HG03139 (cell line): ENCODE results near the gene POM121.
"Not testable (repeated sequence)": the region's sequence is repeated elsewhere in the genome, so short reads cannot be mapped to it uniquely, and the experiment has no call there.

ENCODE experiments used
- ATAC-seq: cut with Tn5 transposase; IDR thresholded peaks from one replicate; pipeline ENCODE4 v1.9.1; 2021; ENCODE audit not compliant: unreplicated experiment

Gene POM121

GRCh38 chr7:72949276-72949675, 24.4 kb downstream of the POM121 start:
- not testable (repeated sequence) for ATAC-seq

GRCh38 chr7:72949686-72950085, 24.8 kb downstream of the POM121 start:
- not testable (repeated sequence) for ATAC-seq

GRCh38 chr7:72950432-72950831, 25.5 kb downstream of the POM121 start:
- ATAC-seq, result not testable (repeated sequence)

GRCh38 chr7:72953901-72954562, 29.1 kb downstream of the POM121 start:
- ATAC-seq, result peak; percentile 54

- ATAC-seq, result peak; percentile 89
These were observed 29.8 kb downstream of the POM121 start for GRCh38 chr7:72954563-72955198.

GRCh38 chr7:72960029-72960428, 35.1 kb downstream of the POM121 start:
- ATAC-seq, result not testable (repeated sequence)

GRCh38 chr7:72960626-72961345, 35.9 kb downstream of the POM121 start:
- not testable (repeated sequence) for ATAC-seq

GRCh38 chr7:72961346-72961650, 36.4 kb downstream of the POM121 start:
- not testable (repeated sequence) for ATAC-seq

- ATAC-seq, result not testable (repeated sequence)
These were observed 38.2 kb downstream of the POM121 start for GRCh38 chr7:72963056-72963455.

GRCh38 chr7:72965186-72965975, 40.5 kb downstream of the POM121 start:
- not testable (repeated sequence) for ATAC-seq

GRCh38 chr7:72966892-72967291, 42.0 kb downstream of the POM121 start:
- ATAC-seq, result not testable (repeated sequence)

GRCh38 chr7:72968980-72969516, 44.2 kb downstream of the POM121 start, which contains the start of gene TRIM74:
Gene TRIM74 (minus strand): TSS chr7:72969466. CDS start chr7:72966157, 3,309 bp downstream.
- ATAC-seq, result not testable (repeated sequence)

GRCh38 chr7:72969688-72970087, 44.8 kb downstream of the POM121 start:
- not testable (repeated sequence) for ATAC-seq

GRCh38 chr7:72971505-72971904, 46.6 kb downstream of the POM121 start:
- ATAC-seq, result not testable (repeated sequence)

GRCh38 chr7:72974781-72975180, 49.9 kb downstream of the POM121 start:
- ATAC-seq, result not testable (repeated sequence)

GRCh38 chr7:72975656-72976286, 50.9 kb downstream of the POM121 start:
- not testable (repeated sequence) for ATAC-seq

GRCh38 chr7:72976434-72976833, 51.5 kb downstream of the POM121 start:
- ATAC-seq, result not testable (repeated sequence)

- ATAC-seq, result not testable (repeated sequence)
These were observed 55.5 kb downstream of the POM121 start for GRCh38 chr7:72980382-72980781.

GRCh38 chr7:72982084-72982483, 57.2 kb downstream of the POM121 start:
- ATAC-seq, result not testable (repeated sequence)
